NCI-H1930 (cell line): ENCODE results near the gene EFHC1.
"Not testable (repeated sequence)": the region's sequence is repeated elsewhere in the genome, so short reads cannot be mapped to it uniquely, and the experiment has no call there.

ENCODE experiments used
- DNase-seq, 2 experiments: peaks; one replicate each; lab custom pipeline; 2025; lab: John Stamatoyannopoulos, UW

EFHC1 gene

GRCh38 chr6:52438926-52439325 is 18.8 kb downstream of the EFHC1 start:
- no peak for DNase-seq

- DNase-seq, result no peak
These were observed 34.4 kb downstream of the EFHC1 start for GRCh38 chr6:52454556-52454955.

GRCh38 chr6:52457096-52457495 is 37.0 kb downstream of the EFHC1 start:
- no peak for DNase-seq

- not testable (repeated sequence) for DNase-seq
These were observed 41.1 kb downstream of the EFHC1 start for GRCh38 chr6:52461194-52461593.

GRCh38 chr6:52474173-52474572 is 54.0 kb downstream of the EFHC1 start:
- DNase-seq, result no peak

- no peak for DNase-seq
These were observed 55.2 kb downstream of the EFHC1 start for GRCh38 chr6:52475307-52475706.

- no peak for DNase-seq
These were observed 62.9 kb downstream of the EFHC1 start for GRCh38 chr6:52482903-52483670.

- no peak for DNase-seq
These were observed 63.5 kb downstream of the EFHC1 start for GRCh38 chr6:52483671-52484003.

- DNase-seq, result no peak
These were observed 69.7 kb downstream of the EFHC1 start for GRCh38 chr6:52489881-52490280.

- DNase-seq, result no peak
These were observed 71.3 kb downstream of the EFHC1 start for GRCh38 chr6:52491203-52492069.

- no peak for DNase-seq
These were observed 73.5 kb downstream of the EFHC1 start for GRCh38 chr6:52493669-52494068.

GRCh38 chr6:52494298-52495072 is 74.3 kb downstream of the EFHC1 start:
- no peak for DNase-seq

GRCh38 chr6:52495922-52496321 is 75.8 kb downstream of the EFHC1 start:
- no peak for DNase-seq

- DNase-seq, result no peak
These were observed 76.5 kb downstream of the EFHC1 start for GRCh38 chr6:52496631-52497030.

GRCh38 chr6:52497652-52498408 is 77.7 kb downstream of the EFHC1 start:
- no peak for DNase-seq

GRCh38 chr6:52498538-52499017 is 78.4 kb downstream of the EFHC1 start:
- no peak for DNase-seq

- DNase-seq, result no peak
These were observed 78.9 kb downstream of the EFHC1 start for GRCh38 chr6:52499026-52499425.

GRCh38 chr6:52499681-52500236 is 79.6 kb downstream of the EFHC1 start:
- DNase-seq, result no peak

- DNase-seq, result no peak
These were observed 80.3 kb downstream of the EFHC1 start for GRCh38 chr6:52500238-52501129.

GRCh38 chr6:52502306-52503029 is 82.3 kb downstream of the EFHC1 start:
- no peak for DNase-seq
